GM21717 (cell line): Measurements from ENCODE around the gene CXCR3.
"Not testable (repeated sequence)": the region's sequence is repeated elsewhere in the genome, so short reads cannot be mapped to it uniquely, and the experiment has no call there.

Source experiments
- ATAC-seq: cut with Tn5 transposase; IDR thresholded peaks from one replicate; pipeline ENCODE4 v1.9.1; 2021; ENCODE audit warnings: mild to moderate bottlenecking, moderate library complexity; ENCODE audit not compliant: unreplicated experiment

Gene CXCR3

DNA sequence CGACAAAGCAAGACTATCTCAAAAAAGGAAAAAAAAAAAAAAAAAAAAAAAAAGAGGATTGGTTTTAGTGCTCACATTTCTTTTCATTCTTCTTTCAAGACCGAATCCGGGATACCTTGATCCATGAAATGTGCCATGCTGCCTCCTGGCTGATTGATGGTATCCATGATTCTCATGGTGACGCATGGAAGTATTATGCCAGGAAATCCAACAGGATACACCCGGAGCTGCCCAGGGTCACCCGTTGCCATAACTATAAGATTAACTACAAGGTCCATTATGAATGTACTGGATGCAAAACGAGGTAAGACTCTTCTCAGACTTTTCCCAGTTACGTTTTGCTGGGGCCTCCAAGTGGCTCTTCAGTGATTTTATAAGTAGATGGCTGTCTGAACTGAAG, 6.1 kb downstream of the CXCR3 start:
- ATAC-seq = no peak

DNA sequence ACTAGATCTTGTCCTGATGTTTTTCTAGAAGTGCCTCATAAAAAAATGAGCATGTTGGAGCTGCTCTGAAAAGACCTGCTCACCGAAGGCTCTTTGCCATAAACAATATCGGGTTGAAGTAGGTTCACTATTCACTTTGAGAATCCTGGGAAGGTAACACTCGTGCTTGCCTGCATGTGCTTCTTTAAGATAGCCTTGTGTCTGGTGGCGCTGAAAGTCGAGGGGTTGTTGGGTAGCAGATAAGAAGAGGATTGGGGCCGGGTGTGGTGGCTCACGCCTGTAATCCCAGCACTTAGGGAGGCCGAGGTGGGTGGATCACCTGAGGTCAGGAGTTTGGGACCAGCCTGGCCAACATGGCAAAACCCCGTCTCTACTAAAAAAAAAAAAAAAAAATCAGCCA, 6.6 kb downstream of the CXCR3 start:
- not testable (repeated sequence) for ATAC-seq

DNA sequence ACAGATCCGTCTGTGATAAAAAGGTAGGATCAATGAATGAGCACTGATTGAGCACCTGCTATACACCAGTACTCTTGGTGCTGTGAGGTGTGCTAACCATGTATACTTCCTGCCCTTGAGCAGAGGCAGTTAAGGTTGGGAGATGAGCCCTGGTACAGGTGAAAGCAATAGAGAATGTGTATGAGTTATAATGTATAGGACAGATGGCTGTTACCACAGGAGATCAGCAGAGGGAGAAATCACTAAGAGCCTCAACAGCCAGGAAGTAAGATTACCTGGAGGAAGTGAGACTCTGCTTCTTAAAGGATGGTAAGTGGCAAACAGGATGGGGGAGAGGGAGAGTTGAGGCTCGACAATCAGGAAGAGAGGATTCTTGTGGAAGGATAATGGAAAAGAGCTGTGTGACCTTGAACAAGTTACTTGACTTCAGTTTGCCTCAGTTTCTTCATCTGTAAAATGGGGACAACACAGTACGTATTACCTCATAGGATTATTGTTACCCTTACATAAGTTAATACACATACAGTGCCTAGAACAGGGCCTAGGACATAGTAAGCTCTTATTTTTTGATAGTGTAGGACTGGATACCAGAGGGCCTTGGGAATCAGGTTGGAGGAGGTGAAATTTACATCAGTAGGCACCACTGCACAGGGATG, 9.1 kb downstream of the CXCR3 start:
- ATAC-seq = no peak

DNA sequence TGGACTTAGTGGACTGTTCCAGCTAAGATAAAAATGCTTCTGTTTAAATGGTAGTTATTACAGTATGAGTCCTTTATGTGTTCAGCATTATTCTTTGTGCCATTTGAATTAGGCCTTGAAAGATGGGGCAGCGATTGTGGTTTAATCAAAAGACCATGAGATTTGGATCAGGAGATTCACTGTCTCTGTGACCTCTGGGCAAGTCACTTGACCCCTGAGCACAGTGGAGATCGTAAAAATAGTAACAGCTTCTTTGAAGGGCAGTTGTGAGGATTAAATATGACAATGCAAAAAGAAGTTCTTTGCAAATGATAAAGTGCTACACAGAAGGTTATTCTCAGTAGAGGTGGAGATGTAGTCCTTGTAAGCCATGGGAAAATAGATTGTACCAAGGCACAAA, 10.8 kb downstream of the CXCR3 start:
- no peak for ATAC-seq

DNA sequence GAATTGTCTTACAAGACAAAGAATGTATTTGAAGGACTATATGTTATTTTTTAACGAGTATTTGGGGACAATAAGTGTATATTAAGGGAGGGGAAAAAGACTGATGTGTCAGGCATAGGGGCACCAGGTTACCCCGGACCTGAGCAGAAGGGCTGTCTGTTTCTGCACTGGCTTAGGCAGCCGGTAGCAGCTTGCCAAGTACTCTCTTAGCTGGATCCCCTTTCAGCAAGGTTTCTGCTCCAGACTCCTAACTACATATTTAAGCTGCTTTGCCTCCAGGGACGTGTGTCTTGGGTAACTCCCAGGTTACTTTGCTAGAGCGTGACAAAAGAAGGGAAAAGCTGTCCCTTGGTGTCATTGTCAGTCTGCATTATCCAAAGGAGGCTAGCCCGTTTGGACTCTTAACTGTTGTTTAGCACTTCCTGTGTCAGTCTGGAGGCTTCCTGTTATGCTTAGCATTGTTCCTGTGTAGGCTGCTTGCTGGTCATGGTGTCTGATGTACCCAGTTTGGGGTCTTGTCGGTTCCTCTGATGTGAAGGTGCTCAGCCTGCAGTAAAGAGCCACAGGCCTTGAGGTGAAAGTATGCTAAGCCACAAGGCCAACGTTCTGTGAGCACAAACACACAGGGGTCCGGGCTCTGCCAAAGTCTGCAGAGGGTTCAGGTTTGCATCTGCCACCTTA, 11.6 kb downstream of the CXCR3 start:
- ATAC-seq = no peak

DNA sequence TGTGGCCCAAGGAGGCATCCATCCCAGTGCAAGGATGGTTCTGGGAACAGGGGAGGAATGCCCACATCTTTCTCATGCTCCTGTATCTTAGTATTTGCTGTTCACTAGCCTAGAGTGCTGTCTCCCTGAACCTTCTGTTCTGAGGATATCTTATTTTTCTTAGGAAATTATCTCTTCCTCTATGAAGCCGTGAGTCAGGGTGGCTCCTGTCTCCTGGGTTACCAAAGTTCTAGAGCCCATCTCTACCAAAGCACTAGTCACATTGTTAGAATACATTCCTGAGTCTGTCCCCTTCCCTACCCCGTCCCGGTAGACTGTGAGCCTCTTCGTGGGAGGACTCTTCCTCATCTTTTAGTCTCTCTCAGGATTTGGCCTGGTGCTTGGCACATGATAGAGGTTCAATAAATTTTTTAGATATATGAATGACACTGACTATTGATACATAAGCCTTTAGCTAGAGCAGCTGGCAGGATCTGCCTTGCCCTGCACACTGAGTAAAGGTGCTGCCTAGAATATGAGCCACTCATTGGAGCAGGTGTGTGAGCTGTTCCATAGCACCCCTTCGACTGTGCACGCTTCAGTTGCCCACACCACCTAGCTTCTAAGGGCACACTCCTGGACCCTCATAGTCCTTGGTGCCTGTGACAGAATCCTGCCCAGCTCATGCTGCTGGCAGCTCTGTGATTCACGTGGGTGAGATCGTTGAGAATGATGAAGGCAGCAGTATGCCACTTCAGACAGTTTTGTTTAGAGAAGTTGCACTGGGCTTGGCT, 13.3 kb downstream of the CXCR3 start:
- no peak for ATAC-seq

DNA sequence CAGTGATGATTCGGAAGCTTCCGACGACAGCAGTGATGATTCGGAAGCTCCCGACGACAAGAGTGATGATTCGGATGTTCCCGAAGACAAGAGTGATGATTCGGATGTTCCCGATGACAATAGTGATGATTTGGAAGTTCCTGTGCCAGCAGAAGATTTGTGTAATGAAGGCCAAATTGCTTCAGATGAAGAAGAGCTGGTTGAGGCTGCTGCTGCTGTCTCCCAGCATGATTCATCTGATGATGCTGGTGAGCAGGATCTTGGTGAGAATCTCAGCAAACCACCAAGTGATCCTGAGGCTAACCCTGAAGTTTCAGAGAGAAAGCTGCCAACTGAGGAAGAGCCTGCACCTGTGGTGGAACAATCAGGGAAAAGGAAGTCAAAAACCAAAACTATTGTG, 14.2 kb downstream of the CXCR3 start:
- ATAC-seq = no peak

DNA sequence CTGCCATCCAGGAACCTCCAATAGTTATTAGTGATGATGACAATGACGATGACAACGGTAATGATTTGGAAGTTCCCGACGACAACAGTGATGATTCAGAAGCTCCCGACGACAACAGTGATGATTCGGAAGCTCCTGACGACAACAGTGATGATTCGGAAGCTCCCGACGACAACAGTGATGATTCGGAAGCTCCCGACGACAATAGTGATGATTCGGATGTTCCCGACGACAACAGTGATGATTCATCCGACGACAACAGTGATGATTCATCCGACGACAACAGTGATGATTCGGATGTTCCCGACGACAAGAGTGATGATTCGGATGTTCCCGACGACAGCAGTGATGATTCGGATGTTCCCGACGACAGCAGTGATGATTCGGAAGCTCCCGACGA, 14.7 kb downstream of the CXCR3 start:
- ATAC-seq = no peak

DNA sequence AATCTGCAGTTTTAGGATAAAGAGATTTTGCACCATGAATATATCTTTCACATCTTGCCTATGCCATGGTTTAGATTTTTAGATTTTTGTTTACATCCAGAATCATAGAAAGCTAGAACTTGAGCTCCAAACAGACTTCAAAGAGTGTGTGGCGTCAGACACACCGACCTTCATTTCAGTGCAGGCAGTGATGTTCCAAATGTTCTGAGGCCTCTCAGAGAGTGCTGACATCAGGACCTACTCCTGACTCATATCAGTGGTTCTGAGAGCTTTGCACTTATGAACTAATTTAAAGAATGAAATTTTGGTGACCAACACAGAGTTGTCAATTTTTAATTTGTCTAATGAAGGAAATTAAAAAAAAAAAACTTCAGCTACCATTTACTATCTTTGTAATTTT, 18.3 kb downstream of the CXCR3 start:
- ATAC-seq = no peak

DNA sequence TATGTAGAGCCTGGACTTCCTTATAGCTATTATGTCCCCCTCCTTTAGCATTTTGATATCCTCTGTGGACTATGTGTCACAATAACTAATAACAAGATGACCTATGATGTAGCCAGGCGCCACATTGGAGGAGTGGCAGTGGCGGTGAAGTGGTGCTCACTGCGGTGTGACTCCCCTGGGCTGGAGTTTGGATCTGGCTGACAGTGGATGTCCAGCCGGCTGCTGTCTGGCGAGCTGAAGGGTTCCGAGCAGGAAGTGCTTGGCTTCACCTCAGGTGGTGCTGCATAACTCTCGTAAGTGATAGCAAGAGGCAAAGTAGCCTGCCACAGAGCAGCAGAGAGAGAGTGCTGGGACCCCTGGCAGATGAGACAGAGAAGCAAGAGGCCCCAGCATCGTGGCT, 25.1 kb downstream of the CXCR3 start:
- ATAC-seq = not testable (repeated sequence)

DNA sequence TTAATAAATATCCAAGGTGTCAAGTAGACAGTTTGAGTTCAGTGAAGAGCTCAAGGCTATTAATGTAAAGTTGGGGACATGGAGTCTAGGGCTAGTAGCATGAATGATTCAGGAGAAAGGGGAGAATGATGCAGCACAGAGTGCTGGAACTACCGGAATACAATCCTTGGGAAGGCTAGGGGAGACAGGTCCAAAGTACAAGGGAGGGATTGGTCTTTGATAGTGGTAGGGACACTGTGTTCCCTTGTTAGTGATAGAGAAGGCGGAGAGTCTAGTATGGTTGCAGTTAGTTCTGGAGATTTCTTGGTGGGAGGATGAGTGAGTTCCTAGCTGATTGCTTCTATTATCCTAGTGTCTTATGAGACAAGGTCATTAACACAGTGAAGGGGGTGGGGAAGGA, 31.4 kb downstream of the CXCR3 start:
- no peak for ATAC-seq

DNA sequence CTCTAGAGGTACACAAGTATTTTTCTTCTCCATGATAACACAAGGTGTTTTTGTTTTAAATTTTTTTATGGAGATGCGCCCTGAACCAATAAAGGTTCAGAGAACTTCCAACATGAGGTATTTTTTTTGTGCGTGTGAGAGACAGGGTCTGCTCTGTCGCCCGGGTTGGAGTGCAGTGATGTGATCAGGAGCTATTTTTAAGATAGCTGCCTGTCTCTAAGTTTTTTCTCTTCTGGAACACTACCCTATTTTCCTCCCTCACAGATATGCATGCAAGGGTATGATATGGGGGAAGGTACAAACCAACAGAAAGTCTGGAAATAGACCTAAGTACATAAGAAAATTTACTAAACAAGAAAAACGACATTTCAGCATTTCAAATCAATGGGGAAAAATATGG, 37.1 kb downstream of the CXCR3 start:
- ATAC-seq = no peak

DNA sequence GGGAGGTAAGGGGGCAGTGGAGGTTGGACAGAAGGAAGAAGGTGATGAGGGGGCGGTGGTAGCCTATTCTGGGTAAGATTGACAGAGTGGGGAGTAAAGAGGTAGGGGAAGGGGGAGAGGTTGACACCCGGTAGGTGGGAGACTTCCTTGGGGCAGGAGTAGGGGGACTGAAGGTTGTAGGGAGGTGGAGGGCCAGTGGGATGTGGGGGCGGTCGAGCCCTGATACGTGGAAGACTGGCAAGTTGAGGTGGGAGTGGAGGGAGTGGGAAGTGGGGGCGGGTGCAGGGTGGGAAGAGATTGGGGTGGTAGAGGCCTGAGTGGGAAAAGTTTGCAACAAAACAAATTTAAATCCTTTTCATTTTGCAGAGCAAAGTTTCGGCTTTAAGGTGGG, 38.3 kb downstream of the CXCR3 start:
- ATAC-seq = no peak

DNA sequence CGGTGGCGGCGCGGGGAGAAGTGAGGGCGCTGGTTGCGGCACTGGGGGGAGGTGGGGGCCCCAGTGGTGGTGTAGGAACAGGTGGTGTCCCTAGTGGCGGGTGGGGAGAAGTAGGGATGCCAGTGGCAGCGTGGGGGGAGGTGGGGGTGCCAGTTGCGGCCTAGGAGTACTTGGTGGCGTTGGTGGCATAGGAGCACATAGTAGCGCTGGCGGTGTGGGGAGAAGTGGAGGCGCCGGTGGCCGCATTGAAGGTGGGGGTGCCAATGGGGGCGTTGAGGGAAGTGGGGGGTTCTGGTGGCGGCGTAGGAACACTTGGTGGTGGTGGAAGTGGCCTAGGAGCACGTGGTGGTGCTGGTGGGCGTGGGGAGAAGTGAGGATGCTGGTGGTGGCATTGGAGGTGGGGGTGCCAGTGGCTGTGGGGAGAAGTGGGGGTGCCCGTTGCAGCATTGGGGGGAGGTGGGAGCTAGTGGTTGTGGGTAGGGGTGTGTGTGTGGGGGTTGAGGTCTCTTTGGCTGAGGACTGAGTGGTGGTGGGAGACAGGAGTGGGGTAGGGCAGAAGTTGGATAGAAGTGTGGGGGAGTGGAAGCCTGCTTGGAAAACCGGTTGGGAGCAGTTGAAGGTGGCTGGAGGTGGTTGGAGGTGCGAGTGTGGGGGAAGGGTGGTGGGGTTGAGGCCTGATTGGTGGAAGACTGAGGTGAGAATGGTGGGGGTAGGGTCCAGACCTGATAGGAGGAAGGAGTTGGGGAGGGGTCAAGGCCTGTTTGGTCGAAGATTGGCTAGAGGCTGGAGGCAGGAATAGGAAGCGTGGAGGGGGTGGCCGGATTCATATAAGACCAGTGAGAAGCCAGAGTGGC, 38.9 kb downstream of the CXCR3 start:
- ATAC-seq = no peak

DNA sequence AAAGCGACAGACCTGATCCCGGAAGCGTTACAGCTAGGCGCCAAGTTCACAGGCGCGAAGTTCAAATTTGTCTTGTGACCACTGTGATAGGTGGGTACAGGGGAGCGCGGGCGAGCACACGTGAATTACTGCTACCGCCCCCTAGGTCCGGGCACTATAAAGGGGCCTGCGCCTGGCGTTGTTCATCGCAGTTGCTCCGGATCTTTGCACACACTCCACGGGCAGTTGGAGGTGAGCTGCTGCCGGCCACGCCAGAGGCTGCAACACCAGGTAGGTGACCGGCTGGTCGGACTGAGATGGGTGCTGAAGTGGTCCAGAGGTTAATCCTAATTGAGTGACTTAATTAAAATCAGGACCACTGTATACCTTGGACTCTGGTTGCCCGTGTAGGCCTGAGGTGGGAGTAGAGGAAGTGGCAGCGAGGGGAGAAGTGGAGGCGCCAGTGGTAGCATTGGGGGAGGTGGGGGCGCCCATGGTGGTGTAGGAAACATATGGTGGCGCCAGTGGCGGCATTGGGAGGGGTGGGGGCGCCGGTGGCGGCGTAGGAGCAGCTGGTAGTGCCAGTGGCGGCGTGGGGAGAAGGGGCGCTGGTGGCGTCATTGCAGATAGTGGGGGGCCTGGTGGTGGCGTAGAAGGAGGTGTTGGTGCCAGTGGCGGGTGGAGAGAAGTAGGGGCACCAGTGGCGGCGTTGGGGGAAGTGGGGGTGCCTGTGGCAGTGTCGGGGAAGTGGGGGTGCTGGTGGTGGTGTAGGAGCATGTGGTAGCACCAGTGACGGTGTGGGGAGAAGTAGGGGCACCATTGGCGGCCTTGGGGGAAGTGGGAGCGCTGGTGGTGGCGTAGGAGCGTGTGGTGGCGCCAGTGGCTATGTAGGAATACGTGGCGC, 39.8 kb downstream of the CXCR3 start, which contains the start of gene GCNA:
TSS of gene GCNA (plus strand) at position 185 of the 883 bp plus-strand sequence. CDS start 2,385 bp downstream, outside the sequence.
- no peak for ATAC-seq

DNA sequence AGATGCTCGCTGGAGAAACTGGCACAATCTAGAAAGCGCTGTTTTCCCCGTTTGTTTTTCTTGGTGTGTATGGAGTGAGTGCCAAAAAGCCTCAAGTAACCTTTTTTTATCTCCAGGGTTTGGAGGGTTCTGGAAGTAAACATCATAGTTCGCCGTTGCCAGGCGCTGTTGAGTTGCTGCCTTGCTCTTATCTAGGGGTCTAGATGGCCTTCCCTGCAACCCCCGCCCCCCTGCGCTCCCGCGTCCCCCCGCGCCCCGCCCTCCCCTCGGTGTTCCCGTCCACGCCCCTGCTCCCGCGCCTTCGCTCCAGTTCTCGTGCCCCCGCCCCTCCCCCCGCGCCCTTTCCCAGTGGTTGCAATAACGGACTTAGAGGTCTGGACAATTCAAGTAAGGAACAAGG, 40.6 kb downstream of the CXCR3 start:
- no peak for ATAC-seq

DNA sequence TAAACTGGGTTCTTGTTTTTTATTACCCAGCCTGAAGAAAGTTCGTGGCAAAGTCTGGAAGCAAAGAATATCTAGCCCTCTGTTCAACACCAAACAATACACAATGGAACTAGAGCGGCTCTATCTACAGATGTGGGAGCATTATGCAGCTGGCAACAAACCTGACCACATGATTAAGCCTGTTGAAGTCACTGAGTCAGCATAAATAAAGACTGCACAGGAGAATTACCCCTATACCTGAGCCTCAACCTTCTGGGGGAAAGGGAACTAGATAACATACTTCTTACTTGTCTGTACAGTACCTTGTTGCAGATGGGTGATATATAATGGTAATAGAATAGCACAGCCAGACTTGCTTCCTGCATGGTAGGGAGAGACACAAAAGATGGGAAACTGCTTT, 44.7 kb downstream of the CXCR3 start:
- no peak for ATAC-seq

DNA sequence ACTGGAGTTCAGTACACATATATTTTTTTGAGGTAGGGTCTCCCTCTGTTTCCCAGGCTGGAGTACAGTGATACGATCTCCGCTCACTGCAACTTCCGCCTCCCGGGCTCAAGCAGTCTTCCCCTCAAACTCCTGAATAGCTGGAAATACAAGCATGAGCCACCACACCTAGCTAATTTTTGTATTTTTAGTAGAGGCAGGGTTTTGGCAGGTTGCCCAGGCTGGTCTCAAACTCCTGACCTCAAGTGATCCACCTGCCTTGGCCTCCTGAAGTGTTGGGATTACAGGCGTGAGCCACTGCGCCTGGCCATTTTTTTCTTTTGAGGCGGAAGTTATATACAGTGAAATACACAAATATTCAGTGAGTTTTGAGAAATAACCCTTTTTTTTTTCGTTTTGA, 46.9 kb downstream of the CXCR3 start:
- not testable (repeated sequence) for ATAC-seq
